ENCODE measurements around the gene ATP1A3.

- TF ChIP-seq CTCF (IDR thresholded peaks at IDR 0.05) (no peak), EP300 (IDR thresholded peaks at IDR 0.05) (no peak)
Observed at GRCh38 chr19:41999071-41999877, 5.2 kb upstream of the ATP1A3 start.
